NCI-H1092 treated with DMSO at 0.1 percent for 48 hours (cell line): Measurements from ENCODE around the gene HDAC8.
"Not testable (repeated sequence)": the region's sequence is repeated elsewhere in the genome, so short reads cannot be mapped to it uniquely, and the experiment has no call there.

ENCODE experiments used
- DNase-seq: peaks from one replicate; lab custom pipeline; 2025; lab: John Stamatoyannopoulos, UW

The HDAC8 gene

DNA sequence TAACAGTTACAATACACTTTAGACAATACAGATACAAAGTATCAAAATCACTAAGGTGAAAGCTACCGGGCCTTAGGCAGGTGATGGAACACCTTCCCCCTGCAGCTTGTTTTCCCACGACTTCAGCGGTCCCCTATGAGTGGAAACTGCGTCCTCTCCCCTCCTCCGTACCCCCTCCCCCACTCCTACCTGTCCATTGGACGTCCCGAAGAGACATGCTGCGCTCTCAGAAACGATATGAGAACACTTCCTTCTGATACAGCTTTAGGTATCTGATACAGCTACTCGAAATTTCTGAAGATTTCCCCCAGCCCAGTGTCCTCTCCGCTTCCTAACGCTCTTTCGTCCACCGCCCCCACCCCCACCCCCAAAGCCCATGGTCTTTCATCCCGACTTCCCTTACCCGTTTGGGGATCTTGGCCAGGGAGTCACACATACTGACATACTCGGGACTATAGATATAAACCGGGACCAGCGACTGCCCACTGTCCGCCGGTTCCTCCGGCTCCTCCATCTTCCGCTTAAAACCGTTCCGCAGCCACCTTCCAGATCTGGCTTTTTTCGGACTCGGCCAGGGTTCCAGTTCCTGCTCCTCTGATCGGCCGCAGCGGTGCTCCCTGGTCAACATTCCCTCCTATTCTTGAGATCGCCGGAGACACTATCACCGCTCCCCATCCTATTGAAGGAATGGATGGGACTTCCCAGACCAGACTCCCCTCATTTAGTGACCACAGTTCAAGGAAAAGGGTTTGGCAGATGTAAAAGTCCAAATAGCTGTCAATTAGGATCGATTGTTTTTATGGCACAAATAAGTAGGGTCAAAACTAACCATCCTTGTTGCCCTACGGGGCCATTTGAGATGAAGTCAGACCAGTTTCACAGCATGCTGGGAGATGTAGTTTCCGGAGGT, at the start of gene HDAC8:
Gene HDAC8 (minus strand): TSS at position 596 of the 910 bp plus-strand sequence. CDS start 82 bp downstream, at position 514.
- DNase-seq = peak; percentile 90

DNA sequence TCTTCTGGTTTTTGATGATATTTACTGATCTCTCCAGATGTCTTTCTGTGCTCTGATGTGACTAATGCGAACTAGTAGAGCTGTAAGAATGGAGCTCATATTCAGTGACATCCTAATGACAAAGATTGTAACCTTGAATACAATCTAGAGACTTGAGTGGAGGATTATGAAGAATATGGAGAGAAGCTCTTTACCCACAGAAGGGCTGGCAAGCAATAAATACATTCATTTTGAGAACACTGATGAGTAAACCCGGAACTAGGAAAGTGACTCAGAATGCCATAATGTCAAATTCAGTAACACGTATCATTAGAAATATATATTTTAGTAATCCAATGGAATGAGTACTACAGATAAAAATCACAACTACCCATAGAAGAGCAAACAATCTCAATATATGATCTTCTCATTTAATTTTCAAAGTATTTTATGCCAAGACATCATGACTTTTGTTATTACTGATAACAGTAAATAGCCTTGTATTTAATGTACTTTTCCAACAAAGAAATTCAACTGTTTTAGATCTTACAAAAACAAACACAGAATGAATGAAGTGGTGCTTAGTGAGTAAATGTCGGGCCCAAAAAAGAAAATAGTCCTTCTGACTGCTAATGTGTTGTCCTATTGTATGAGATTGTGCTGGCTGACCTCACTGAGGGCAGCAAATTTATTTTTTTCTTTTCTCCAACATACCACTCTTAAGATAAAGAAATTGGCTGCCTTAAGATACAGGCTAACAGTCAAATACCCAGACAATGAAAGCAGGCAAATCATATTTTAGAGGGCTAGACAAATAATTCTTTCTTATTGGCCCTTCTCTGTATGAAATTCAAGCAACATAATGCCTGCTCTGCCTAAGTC, 49.2 kb upstream of the HDAC8 start:
- DNase-seq = no peak

DNA sequence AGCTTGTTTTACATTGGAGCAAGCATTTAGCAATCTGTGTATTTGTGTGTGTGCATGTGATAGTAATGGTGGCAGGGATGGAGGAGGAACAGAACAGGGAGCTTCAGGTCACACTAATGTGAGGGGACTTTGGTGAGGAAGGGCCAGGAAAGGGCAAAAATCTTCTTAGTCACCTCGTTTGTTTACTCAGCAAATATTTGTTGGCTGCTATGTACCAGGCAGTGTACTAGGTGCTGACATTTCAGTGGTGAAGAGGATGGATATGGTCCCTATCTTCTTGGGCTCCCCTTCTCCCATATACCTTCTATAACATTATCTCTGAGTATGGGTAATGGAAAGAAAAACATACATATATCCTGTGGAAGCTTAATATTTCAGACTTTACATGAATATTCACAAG, 48.5 kb upstream of the HDAC8 start:
- DNase-seq = no peak

DNA sequence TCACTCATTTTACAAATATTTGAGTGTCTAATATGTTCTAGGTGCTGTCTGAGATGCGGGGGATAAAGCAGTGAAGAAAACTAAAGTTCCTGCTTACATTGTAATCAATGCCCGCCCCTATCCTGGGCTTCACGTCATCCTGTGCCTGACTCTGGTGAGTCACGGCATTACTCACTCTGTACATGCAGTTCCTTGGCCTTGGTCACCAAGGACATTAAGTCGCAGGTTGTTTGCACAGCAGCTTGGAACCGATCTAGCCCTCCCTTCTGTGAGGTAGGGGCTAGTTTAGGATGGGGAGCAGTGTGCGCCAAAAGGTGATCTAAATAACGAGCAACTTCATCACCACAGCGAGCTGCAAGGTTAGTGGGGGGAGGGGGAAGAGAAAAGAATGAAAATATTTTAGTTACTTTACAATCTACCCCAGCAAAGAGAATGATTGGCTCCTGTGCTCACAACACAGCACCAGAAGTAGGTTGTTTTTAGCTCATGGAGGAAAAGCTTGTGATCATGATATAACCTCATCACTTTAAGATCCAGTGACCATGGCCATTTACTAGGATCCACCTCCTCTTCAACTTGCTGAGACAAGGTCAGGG, 48.0 kb upstream of the HDAC8 start:
- DNase-seq = no peak

DNA sequence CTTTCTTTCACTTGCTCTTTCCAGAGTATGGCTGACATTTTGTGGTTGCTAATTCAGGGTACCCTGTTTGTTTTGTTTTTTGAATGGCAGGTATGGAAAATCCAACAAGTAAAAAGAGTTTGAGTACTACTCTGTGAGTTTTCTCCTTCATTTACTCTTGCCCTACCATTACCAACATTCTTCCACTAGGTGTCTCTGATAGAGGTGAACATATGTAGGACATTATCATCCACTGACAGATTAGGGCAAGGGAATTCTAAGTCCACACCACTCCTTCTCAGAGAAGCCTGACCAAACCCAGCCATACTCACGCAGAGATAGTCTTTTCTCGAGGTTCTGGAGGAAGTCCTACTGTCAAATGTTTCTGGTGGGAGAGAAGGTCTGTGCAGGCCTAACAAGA, 36.7 kb upstream of the HDAC8 start:
- DNase-seq = no peak

DNA sequence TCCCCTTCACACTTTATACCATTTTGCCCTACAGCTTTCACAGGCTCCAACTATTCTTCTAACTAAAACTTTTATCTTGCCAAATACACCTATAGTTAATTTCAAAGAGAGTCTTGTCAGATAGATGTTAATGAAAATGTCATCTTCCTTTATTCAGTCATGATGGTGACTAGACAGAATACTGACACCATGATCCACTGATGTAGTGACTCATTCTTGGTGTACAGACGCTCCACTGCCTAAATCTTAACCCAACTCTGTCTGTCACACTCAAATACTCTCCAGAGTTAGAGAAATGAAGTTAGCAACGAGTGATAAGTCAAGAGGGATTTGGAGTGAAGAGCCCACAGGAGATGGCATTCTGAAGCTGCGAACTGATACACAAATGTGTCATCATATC, 32.1 kb upstream of the HDAC8 start:
- DNase-seq = no peak

DNA sequence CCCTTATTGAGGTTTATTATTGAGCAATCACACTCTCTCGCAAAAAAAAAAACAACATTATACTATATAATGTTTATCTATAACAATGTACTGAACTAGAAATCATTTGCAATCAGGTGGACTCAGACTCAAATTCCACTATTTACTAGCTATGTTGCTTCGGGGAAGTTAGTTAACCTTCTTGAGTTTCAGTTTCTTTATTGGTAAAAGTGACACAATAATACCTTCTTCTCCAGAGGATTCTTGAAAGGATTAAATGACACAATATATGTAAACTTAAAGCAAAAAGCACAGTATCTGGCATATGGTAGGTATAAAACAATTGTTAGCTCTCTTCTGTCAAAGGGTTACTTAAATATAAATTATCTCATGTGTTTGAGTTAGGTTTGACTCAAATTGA, 31.5 kb upstream of the HDAC8 start:
- DNase-seq = no peak

DNA sequence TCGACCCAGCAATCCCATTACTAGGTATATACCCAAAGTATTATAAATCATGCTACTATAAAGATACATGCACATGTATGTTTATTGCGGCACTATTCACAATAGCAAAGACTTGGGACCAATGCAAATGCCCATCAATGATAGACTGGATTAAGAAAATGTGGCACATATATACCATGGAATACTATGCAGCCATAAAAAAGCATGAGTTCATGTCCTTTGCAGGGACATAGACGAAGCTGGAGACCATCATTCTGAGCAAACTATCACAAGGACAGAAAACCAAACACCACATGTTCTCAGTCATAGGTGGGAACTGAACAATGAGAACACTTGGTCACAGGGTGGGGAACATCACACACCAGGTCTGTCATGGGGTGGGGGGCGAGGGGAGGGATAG, 18.4 kb upstream of the HDAC8 start:
- DNase-seq = not testable (repeated sequence)

DNA sequence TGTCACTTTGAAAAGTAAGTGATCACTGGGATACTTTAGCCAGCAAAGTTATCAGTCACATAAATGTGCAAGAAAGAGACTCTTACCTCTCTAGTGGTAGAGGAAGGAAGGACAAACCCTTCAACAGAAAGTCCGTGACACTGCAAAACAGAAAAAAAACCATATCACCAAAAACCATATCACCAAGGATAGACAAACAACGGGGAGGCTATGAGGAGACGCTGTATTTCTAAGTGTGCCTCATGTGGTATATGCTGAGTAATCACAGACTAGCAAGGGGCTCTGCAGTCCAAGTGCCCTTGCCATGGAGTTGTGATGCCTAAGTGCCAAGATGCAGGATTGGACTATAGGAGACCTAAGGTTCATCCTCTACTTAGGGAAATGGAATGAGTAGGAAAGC, 11.5 kb upstream of the HDAC8 start:
- no peak for DNase-seq

DNA sequence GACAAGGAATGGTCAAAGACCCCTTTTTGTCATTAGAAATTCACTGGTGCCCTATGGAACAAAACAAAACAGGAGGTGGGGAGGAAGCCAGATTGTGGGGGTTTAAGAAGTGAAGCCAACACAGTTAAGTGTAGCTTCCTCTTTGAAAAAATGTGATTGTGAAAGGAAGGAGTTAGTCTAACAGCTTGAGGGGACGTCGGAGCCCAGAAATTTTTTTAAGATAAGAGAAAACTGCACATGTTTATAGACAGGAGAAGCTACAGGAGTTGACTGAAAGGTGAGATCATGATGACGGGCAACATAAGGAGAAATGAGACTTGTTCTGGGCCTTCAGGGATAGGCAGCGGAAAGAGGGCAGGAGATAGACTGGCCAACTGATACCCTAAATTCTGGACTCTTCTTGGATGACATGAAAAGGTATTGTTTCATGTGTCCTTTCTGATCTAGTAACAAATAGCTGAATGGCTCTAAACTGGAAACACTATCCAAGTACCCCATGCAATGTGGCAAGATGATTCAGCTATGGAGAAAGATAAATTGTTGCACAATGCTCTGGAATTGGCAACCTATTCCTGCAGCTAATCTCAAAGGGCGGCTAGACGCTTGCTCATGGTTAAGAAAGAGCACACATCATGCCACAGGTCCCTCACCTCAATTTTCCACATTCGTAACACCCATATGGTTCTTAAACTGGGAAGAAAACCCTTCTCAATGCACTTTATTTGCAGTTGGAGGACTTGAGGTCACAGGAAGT, 3.7 kb upstream of the HDAC8 start:
- no peak for DNase-seq

DNA sequence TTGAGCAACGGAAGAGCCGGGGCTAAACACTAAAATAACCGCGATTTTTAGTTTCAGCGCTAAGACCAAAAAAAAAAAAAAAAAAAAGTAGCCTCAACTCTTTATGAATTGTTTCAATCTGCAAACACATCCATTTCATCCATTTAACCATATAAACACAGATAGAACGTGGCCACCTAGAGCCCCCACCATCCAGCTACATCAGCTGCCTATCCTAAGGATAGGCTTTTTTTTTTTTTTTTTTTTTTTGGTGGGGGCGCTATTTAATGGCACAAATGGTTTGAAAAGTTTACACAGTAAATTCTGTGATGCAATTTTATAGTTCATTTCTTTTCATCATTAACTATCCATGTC, 492 bp upstream of the HDAC8 start:
- DNase-seq = no peak

DNA sequence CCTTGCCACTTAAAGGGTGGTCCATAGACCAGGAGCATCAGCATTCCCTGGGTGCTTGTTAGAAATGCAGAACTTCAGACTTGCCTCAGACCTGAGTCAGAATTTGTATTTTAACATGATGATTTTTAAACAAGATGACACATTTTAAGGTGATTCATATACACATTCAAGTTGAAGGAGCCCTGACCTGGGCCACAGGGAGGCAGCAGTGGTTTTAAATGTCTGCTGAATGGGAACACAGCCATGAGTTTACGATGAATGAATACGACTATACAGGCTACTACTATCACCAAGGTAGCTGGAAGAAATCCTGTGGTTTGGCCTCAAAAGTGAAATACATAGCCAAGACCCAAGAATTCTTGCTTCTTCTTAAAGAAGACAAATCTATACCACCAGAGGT, 2.9 kb downstream of the HDAC8 start:
- DNase-seq = no peak

DNA sequence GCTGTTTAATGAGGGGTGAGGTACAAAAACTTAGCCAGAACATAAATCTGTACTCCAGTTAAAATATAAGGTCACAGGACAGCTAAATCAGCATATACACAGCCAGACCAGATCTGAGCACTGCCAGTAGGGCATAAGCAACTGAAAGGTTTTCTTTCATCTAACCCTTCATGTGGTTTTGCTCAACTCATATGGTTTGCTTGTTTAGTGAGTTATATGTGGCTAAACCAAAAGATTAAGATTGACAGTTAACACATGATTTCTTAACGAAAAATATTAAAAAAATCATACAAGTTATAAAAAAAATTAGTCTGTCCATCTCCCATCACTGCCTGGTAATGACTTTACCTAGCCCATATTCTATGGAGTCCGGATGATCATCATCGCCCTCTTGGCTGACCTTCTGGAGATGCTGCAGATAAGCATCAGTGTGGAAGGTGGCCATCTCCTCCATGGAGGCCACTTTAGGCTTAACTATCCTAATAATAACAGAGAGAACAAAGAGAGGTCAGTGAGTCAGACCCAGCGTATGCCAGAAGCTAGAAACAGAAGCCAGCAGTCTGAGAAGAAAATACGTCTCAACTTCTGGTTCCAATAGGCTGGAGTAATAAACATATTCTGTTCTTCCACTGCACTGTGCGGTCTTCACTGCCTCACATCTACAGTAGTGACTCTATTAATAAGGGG, 4.1 kb downstream of the HDAC8 start:
- DNase-seq = no peak

DNA sequence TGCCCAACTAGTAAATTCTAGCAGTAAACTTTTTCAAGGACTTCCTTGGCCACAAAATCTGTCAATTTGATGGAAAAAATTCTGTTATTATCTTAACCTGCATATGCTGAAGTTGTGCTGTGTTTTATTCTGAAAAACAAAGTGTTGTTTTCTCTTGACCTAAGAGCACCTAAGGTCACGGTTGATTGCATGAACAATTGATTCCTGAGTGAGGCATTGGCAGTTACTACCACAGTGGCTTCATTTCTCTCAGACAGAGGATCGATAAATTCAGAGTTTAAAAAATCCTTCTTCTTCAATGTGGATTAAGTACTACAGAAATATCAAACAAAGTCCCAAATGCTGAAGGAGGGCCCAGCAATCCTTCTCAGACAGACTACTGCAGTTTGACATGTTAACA, 6.2 kb downstream of the HDAC8 start:
- no peak for DNase-seq

DNA sequence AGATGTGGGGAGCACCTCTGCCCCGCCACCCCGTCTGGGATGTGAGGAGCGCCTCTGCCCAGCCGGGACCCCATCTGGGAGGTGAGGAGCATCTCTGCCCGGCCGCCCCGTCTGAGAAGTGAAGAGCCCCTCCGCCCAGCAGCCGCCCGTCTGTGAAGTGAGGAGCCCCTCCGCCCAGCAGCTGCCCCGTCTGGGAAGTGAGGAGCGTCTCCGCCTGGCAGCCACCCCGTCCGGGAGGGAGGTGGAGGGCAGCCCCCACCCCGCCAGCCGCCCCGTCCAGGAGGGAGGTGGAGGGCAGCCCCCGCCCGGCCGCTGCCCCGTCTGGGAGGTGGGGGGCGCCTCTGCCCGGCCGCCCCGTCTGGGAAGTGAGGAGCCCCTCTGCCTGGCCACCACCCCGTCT, 13.0 kb downstream of the HDAC8 start:
- DNase-seq = not testable (repeated sequence)

DNA sequence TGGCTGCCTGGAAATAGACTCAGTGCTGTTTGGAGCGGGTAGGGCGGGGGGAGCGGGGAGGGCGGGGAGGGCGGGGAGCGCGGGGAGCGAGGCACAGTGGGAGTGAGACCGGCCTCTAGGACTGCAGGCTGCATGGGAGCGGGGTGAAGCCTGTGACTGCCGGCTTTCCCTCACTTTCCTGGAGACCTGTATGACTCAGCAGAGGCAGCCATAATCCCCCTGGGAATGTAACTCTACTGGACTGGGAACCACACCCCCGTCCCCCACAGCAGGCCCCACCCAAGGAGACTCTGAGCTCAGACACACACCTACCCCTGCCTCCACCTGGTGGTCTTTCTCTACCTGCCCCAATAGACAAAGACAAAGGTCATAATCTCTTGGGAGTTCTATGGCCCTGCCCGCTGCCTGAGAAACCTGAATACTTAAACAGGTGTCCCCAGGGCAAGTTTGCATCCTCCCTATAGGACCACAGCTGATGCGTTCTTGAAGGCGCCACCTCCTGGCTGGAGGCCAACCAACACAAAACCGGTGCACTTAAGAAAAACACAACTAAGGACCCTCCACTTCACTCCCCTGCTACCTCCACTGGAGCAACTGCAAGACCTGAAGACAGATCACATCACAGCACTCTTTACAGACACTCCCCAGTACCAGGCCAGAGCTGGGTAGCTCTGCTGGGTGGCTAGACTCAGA, 18.0 kb downstream of the HDAC8 start:
- no peak for DNase-seq

DNA sequence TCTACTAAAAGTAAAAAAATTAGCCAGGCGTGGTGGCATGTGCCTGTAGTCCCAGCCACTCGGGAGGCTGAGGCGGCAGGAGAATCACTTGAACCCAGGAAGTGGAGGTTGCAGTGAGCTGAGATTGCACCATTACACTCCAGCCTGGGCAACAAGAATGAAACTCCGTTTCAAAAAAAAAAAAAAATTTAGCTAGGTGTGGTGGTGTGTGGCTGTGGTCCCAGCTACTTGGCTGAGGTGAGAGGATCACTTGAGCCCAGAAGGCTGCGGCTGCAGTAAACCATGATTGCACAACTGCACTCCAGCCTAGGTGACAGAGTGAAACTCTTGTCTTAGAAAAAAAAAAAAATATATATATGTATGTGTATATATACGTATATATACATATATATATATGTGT, 20.2 kb downstream of the HDAC8 start:
- not testable (repeated sequence) for DNase-seq

DNA sequence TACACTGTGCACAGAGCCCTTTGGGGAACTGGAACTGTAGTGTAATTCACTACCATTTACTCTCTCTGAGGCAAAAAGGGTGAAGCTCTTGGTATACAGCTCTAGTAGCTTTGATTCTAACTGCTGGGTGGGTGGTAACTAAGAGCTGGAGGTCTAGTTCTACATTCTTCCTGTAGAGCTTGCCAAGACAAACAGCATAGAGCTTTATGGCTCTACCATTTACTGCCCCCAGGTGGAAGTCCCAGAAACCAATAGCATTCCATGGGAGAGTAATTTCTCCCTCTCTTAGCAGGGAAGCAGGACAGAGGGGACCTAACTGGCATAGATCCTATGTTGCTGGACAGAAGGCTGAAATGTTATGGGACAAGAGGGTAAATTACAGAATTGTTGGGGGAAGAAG, 26.7 kb downstream of the HDAC8 start:
- peak; percentile 29 for DNase-seq

DNA sequence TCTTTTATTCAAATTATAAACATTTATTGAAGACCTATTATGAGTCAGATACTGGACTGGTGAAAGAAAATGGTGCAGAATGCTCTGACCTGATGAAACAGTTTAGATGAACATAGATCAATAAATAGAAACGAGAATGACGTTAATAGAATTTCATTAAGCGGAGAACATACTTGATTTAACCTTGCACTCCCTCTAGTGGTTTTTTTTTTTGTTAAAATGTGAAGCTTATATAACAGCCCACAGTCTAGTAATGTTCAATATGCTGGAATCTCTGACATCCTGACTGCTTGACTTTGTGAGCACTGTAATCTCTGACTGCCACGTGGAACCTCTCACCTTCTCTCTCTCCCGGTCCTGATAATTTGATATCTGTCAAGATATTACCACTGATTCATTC, 32.3 kb downstream of the HDAC8 start:
- DNase-seq = peak; percentile 44

DNA sequence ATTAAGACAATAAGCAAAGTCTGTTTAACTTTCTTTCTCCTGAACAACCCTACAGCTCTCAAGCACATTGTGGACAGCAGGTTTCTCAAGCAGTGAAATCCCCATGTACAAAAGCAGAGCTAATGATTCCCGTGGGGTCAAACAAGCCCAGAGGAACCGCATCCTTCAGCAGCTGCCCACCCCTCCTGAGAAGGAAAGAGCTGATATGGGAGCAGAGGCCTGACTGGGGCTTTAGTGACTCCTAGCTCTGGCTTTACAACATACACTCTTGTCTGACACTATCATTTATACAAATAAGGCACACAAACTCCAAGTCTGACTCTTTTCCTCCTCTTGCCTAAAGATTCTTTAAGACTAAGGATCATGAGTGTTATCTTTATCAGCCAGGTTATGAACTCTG, 32.8 kb downstream of the HDAC8 start:
- DNase-seq = no peak

DNA sequence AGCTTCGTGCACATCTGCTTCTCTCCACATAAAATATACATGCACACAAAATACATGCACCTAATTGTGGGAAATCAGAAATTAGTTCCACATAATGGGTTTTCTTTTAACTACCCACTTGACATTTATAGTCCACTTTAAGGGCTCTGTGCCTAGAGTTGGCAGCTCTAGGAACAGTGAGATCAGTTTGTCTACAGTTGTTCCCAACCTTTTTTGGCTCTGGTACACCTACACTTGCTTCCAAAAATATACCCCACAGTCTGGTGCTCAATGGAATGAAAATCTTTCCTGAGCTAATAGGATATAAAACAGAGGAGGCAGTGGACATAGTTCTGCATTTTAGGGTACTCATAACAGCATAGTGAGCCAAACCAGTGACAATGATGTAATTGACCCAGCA, 36.1 kb downstream of the HDAC8 start:
- DNase-seq = peak; percentile 17
